AG04450 (cell line): Measurements from ENCODE around the gene IQCE. TPM values are rescaled to one million over a fixed set of nuclear protein-coding genes. Genes with fewer than 3 reads are reported as not detected.

ENCODE experiments used
- CTCF ChIA-PET: fragments of 300-600, 350-600 bp; formaldehyde crosslinking; extraction: SDS; loops from one replicate; lab custom pipeline; 2022; ENCODE audit warnings: antibody characterized with exemption, inconsistent platforms; lab: Charles Lee
- POLR2A ChIA-PET: fragments of 350-600 bp; formaldehyde crosslinking; extraction: SDS; loops from one replicate; lab custom pipeline; 2021; ENCODE audit warnings: antibody characterized with exemption, inconsistent platforms; lab: Yijun Ruan, JAX
- DNase-seq: peaks from one replicate; pipeline ENCODE4 v3.0.0-alpha.2; 2011; ENCODE audit warnings: low read depth, low spot score
- H3K27ac ChIP-seq: one replicate; pipeline ENCODE4 v1.5.1; 2012; ENCODE audit warnings: low read depth, low read length, control low read depth
- H3K27me3 ChIP-seq: one replicate; pipeline ENCODE4 v1.6.0; 2012; ENCODE audit warnings: low read length; ENCODE audit not compliant: control insufficient read depth, insufficient read depth
- H3K4me3 ChIP-seq: 2 replicates; pipeline ENCODE4 v1.5.1; 2011; ENCODE audit warnings: mild to moderate bottlenecking, low read depth, low read length, control low read depth
- H3K9me3 ChIP-seq: 2 replicates; pipeline ENCODE4 v1.5.1; 2012; ENCODE audit warnings: low read length; ENCODE audit not compliant: control insufficient read depth, insufficient read depth
- CTCF ChIP-seq: IDR thresholded peaks from 2 replicates; pipeline ENCODE4 v1.5.1; 2011; ENCODE audit warnings: low read depth, low read length, control low read depth, inconsistent platforms
- polyA plus RNA-seq: library from polyadenylated mRNA; depleted of rRNA; stranded (reverse); fragments of >200 nt; gene quantifications from 2 replicates; pipeline ENCODE4 v1.2.3, GENCODE V29; 2011

Gene IQCE
- polyA plus RNA-seq, 1 experiment, result 6.8 TPM

- TF ChIP-seq CTCF, result no peak
- H3K27ac ChIP-seq, result no peak overlapping the region
- no peak overlapping the region for H3K4me3 ChIP-seq
- ChIA-PET CTCF (no interaction called here), POLR2A (no interaction called here)
- no peak for DNase-seq
- H3K9me3 ChIP-seq, result no peaks in the 10 kb centered on the region; the same call in 1 of the 2 replicates
- no peaks in the 10 kb centered on the region for H3K27me3 ChIP-seq
These were observed 93.3 kb downstream of the IQCE start for GRCh38 chr7:2651847-2652735.

GRCh38 chr7:2652736-2653060 lies 93.9 kb downstream of the IQCE start:
- Histone ChIP-seq H3K27me3 (no peaks in the 10 kb centered on the region), H3K4me3 (no peak overlapping the region), H3K9me3 (no peaks in the 10 kb centered on the region; the same call in 1 of the 2 replicates), H3K27ac (no peak overlapping the region)
- CTCF ChIA-PET, result no interaction called here
- no peak for DNase-seq
- no peak for TF ChIP-seq CTCF
- POLR2A ChIA-PET, result interaction anchor here (1.1 kb wide), 1 partner anchor 10 kb away, joined by 3 read pairs; no protein-coding TSS in a partner anchor

- no peak for DNase-seq
- no peak overlapping the region for H3K27ac ChIP-seq
- no peak for TF ChIP-seq CTCF
- POLR2A ChIA-PET, result interaction anchor here (1.1 kb wide), 1 partner anchor 11 kb away, joined by 3 read pairs; no protein-coding TSS in a partner anchor
- H3K4me3 ChIP-seq, result no peak overlapping the region
- no peaks in the 10 kb centered on the region; the same call in 1 of the 2 replicates for H3K9me3 ChIP-seq
- CTCF ChIA-PET, result no interaction called here
- no peaks in the 10 kb centered on the region for H3K27me3 ChIP-seq
These were observed 95.3 kb downstream of the IQCE start for GRCh38 chr7:2654059-2654458.

GRCh38 chr7:2655870-2656614 lies 97.3 kb downstream of the IQCE start:
- DNase-seq, result no peak
- CTCF ChIA-PET, result interaction anchor here (1.5 kb wide), 1 partner anchor 54 kb away, joined by 3 read pairs; no protein-coding TSS in a partner anchor
- no peak overlapping the region for H3K4me3 ChIP-seq
- H3K27ac ChIP-seq, result no peak overlapping the region
- TF ChIP-seq CTCF, result no peak
- no peaks in the 10 kb centered on the region; the same call in 1 of the 2 replicates for H3K9me3 ChIP-seq
- H3K27me3 ChIP-seq, result no peaks in the 10 kb centered on the region
- POLR2A ChIA-PET, result no interaction called here
